Ishikawa (cell line): ENCODE results near the gene RIN3.

Experiments used
- CEBPB ChIP-seq: IDR thresholded peaks from 2 replicates; pipeline ENCODE4 v1.6.1; 2012
- CREB1 ChIP-seq: IDR thresholded peaks from 2 replicates; pipeline ENCODE4 v1.6.1; 2012; ENCODE audit warnings: low read depth
- EGR1 ChIP-seq: IDR thresholded peaks from 2 replicates; pipeline ENCODE4 v1.6.1; 2012
- EP300 ChIP-seq: IDR thresholded peaks from 2 replicates; pipeline ENCODE4 v1.6.1; 2012; ENCODE audit warnings: borderline replicate concordance
- FOXM1 ChIP-seq: IDR thresholded peaks from 2 replicates; pipeline ENCODE4 v1.6.1; 2012; ENCODE audit warnings: low read depth, borderline replicate concordance
- MAX ChIP-seq: IDR thresholded peaks from 2 replicates; pipeline ENCODE4 v1.6.1; 2012
- NFIC ChIP-seq: IDR thresholded peaks from 2 replicates; pipeline ENCODE4 v1.6.1; 2012
- RAD21 ChIP-seq: IDR thresholded peaks from 2 replicates; pipeline ENCODE4 v1.6.1; 2012; ENCODE audit warnings: low read depth
- REST ChIP-seq: IDR thresholded peaks from 2 replicates; pipeline ENCODE4 v1.6.1; 2012; ENCODE audit warnings: low read depth, mild to moderate bottlenecking
- TAF1 ChIP-seq: IDR thresholded peaks from 2 replicates; pipeline ENCODE4 v1.6.1; 2012; ENCODE audit warnings: low read depth, mild to moderate bottlenecking
- TCF12 ChIP-seq: IDR thresholded peaks from 2 replicates; pipeline ENCODE4 v1.6.1; 2012; ENCODE audit warnings: low read depth
- TEAD4 ChIP-seq: IDR thresholded peaks from 2 replicates; pipeline ENCODE4 v1.6.1; 2012
- USF1 ChIP-seq: IDR thresholded peaks from 2 replicates; pipeline ENCODE4 v1.6.1; 2012
- YY1 ChIP-seq: IDR thresholded peaks from 2 replicates; pipeline ENCODE4 v1.6.1; 2012; ENCODE audit warnings: low read depth
- ZBTB7A ChIP-seq: IDR thresholded peaks from 2 replicates; pipeline ENCODE4 v1.6.1; 2012; ENCODE audit warnings: low read depth

The RIN3 gene

GRCh38 chr14:92513966-92514843, 624 bp downstream of the RIN3 start:
- TF ChIP-seq MAX (peak; percentile 17; the same call in 1 of the 2 replicates), RAD21 (no peak), TEAD4 (no peak), FOXM1 (no peak), NFIC (no peak), ZBTB7A (0 out of 2 replicates have a peak, but pooled peaks have one; percentile 8), CREB1 (no peak)

GRCh38 chr14:92514844-92515514, 1.4 kb downstream of the RIN3 start:
- no peak for TF ChIP-seq EP300
- TF ChIP-seq REST = no peak

- TF ChIP-seq RAD21 = no peak
- TF ChIP-seq USF1 = no peak
- TF ChIP-seq EGR1 = no peak
These were observed 2.2 kb downstream of the RIN3 start for GRCh38 chr14:92515546-92516343.

GRCh38 chr14:92516344-92516965, 2.9 kb downstream of the RIN3 start:
- no peak for TF ChIP-seq FOXM1
- no peak for TF ChIP-seq EGR1
- TF ChIP-seq TCF12 = no peak
- no peak for TF ChIP-seq NFIC
- no peak for TF ChIP-seq USF1
- TF ChIP-seq TAF1 = no peak
- TF ChIP-seq TEAD4 = no peak
- no peak for TF ChIP-seq CEBPB
- TF ChIP-seq YY1 = no peak
- TF ChIP-seq EP300 = no peak
- no peak for TF ChIP-seq ZBTB7A
- TF ChIP-seq REST = no peak
- no peak for TF ChIP-seq MAX
- TF ChIP-seq RAD21 = no peak

- no peak for TF ChIP-seq TAF1
- no peak for TF ChIP-seq USF1
- TF ChIP-seq MAX = no peak
- no peak for TF ChIP-seq CREB1
- no peak for TF ChIP-seq EGR1
- TF ChIP-seq YY1 = no peak
- TF ChIP-seq CEBPB = no peak
- TF ChIP-seq TEAD4 = no peak
- no peak for TF ChIP-seq ZBTB7A
- TF ChIP-seq TCF12 = no peak
- TF ChIP-seq FOXM1 = no peak
- no peak for TF ChIP-seq NFIC
- no peak for TF ChIP-seq RAD21
These were observed 3.5 kb downstream of the RIN3 start for GRCh38 chr14:92516966-92517506.
